ENCODE results near the gene IRF2BPL.
A peak's percentile ranks its signal among the peaks of the same experiment; 100 is the strongest.

Gene IRF2BPL

GRCh38 chr14:76977793-76978720 is 50.5 kb downstream of the IRF2BPL start:
- H3K4me3 Mint-ChIP-seq = peak overlapping the region; percentile 34
- H3K27ac Mint-ChIP-seq = peak overlapping the region; percentile 90
- H3K4me1 Mint-ChIP-seq (ENCODE audit: low read depth) = peaks cover 17% of the 10 kb centered on the region
- H3K9me3 Mint-ChIP-seq = peaks cover 11% of the 10 kb centered on the region
- peaks cover 8% of the 10 kb centered on the region for H3K27me3 Mint-ChIP-seq (ENCODE audit: low read depth)
- peaks cover 5% of the 10 kb centered on the region for H3K36me3 Mint-ChIP-seq (ENCODE audit: low read depth)

- Mint-ChIP-seq H3K36me3 (ENCODE audit: low read depth) (peaks cover 2% of the 10 kb centered on the region), H3K4me1 (ENCODE audit: low read depth) (peaks cover 17% of the 10 kb centered on the region), H3K27me3 (ENCODE audit: low read depth) (peaks cover 1% of the 10 kb centered on the region), H3K9me3 (peaks cover 5% of the 10 kb centered on the region), H3K27ac (no peak overlapping the region), H3K4me3 (no peak overlapping the region)
These were observed 52.1 kb downstream of the IRF2BPL start for GRCh38 chr14:76976240-76977005.

- Mint-ChIP-seq H3K9me3 (no peaks in the 10 kb centered on the region), H3K4me3 (no peak overlapping the region), H3K27me3 (ENCODE audit: low read depth) (no peaks in the 10 kb centered on the region), H3K4me1 (ENCODE audit: low read depth) (peaks cover 17% of the 10 kb centered on the region), H3K36me3 (ENCODE audit: low read depth) (no peaks in the 10 kb centered on the region), H3K27ac (no peak overlapping the region)
These were observed 52.7 kb downstream of the IRF2BPL start for GRCh38 chr14:76975812-76976211.

GRCh38 chr14:76975051-76975450 is 53.5 kb downstream of the IRF2BPL start:
- Mint-ChIP-seq H3K9me3 (no peaks in the 10 kb centered on the region), H3K27ac (no peak overlapping the region), H3K36me3 (ENCODE audit: low read depth) (no peaks in the 10 kb centered on the region), H3K4me1 (ENCODE audit: low read depth) (peaks cover 17% of the 10 kb centered on the region), H3K4me3 (no peak overlapping the region), H3K27me3 (ENCODE audit: low read depth) (no peaks in the 10 kb centered on the region)

Data from T-helper 1 cell treated with Interleukin-12 subunit alpha and Interleukin-12 subunit beta and Interleukin-4 antibody, amounts not matched to agents 30 μg/mL and 1 μg/mL, for 36 hours (primary cell).